ENCODE results near the gene GJD4. TPM values are rescaled to one million over a fixed set of nuclear protein-coding genes. Genes with fewer than 3 reads are reported as not detected.

The GJD4 gene
- total and polyA plus RNA-seq, 4 donors = not detected

DNA sequence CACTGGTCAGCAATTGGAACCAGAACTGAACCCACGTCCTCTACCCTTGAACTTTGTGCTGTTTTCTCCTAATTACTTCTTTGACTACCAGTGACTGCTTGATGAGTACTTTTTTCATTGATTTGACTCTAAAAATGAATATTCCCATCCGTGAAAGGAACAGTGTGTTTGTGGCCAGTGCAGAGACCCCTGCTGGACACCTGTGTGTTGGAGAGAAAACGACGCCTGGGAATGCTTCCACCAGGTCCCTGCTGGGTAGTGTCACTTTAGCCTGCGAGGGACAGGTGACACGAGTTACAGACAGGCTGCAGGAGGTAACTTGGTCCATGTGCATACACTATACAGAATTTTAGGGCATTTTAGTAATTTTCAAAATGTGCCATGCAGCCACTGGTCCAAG lies 6.8 kb upstream of the GJD4 start:
- DNase-seq (ENCODE audit: low spot score) = no peak
- Histone ChIP-seq H3K9me3 (ENCODE audit: control insufficient read depth in 4 of 4, low read length in 3 of 4) (no peaks in the 10 kb centered on the region), H3K27me3 (ENCODE audit: control insufficient read depth in 4 of 4, insufficient read depth in 4 of 4, low read length in 3 of 4) (no peaks in the 10 kb centered on the region), H3K9ac (ENCODE audit: low read depth in 1 of 2, low read length in 2 of 2) (no peak overlapping the region), H3K36me3 (ENCODE audit: control insufficient read depth in 4 of 4, insufficient read depth in 3 of 4, low read depth in 1 of 4, low read length in 3 of 4) (no peaks in the 10 kb centered on the region), H3K4me3 (ENCODE audit: low read depth in 1 of 3, low read length in 3 of 3) (no peak overlapping the region), H3K4me1 (ENCODE audit: control insufficient read depth in 4 of 4, insufficient read depth in 4 of 4, low read length in 3 of 4) (no peaks in the 10 kb centered on the region), H3K27ac (ENCODE audit: low read depth in 1 of 2, low read length in 2 of 2) (no peak overlapping the region)
- TF ChIP-seq NR2F2 (IDR thresholded peaks at IDR 0.05) (no peak), CTCF (IDR thresholded peaks at IDR 0.05; ENCODE audit: low read depth, low read length, missing input control) (peak; percentile 28), RAD21 (IDR thresholded peaks at IDR 0.05) (peak; percentile 53 to 70), TAF1 (conservative IDR thresholded peaks at IDR 0.05) (no peak)
- WGBS = 34% methylated on average over 6 of the region's 6 CpGs

GRCh38 chr10:35600193-35600592 lies 4.9 kb upstream of the GJD4 start:
- no peaks in the 10 kb centered on the region for H3K27me3 ChIP-seq (ENCODE audit: control insufficient read depth in 4 of 4, insufficient read depth in 4 of 4, low read length in 3 of 4)
- WGBS = 67% methylated on average over 2 of the region's 2 CpGs
- no peak for TF ChIP-seq RAD21 (IDR thresholded peaks at IDR 0.05)
- TF ChIP-seq HNF4A (conservative IDR thresholded peaks at IDR 0.05) = no peak
- no peak for TF ChIP-seq YY1 (IDR thresholded peaks at IDR 0.05)
- no peak for TF ChIP-seq EGR1 (IDR thresholded peaks at IDR 0.05; ENCODE audit: low read depth in 2 of 2)
- TF ChIP-seq, protein P1, sequence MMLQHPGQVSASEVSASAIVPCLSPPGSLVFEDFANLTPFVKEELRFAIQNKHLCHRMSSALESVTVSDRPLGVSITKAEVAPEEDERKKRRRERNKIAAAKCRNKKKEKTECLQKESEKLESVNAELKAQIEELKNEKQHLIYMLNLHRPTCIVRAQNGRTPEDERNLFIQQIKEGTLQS (IDR thresholded peaks at IDR 0.05) = no peak
- no peak for TF ChIP-seq FOXA2 (IDR thresholded peaks at IDR 0.05)
- TF ChIP-seq SP1 (IDR thresholded peaks at IDR 0.05) = no peak
- TF ChIP-seq TAF1 (conservative IDR thresholded peaks at IDR 0.05) = no peak
- no peak for TF ChIP-seq RXRA (IDR thresholded peaks at IDR 0.05)
- TF ChIP-seq JUND (IDR thresholded peaks at IDR 0.05) = no peak
- TF ChIP-seq, protein P2, sequence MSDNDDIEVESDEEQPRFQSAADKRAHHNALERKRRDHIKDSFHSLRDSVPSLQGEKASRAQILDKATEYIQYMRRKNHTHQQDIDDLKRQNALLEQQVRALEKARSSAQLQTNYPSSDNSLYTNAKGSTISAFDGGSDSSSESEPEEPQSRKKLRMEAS (IDR thresholded peaks at IDR 0.05) = no peak
- TF ChIP-seq ZBTB33 (IDR thresholded peaks at IDR 0.05) = no peak
- TF ChIP-seq NR2F2 (IDR thresholded peaks at IDR 0.05) = no peak
- no peak for TF ChIP-seq FOXA1 (IDR thresholded peaks at IDR 0.05)
- TF ChIP-seq CTCF (IDR thresholded peaks at IDR 0.05; ENCODE audit: low read depth, low read length, missing input control) = no peak
- no peak for TF ChIP-seq GABPA (IDR thresholded peaks at IDR 0.05 in 1 of 2, conservative IDR thresholded peaks at IDR 0.05 in 1 of 2)
- TF ChIP-seq, protein P3, sequence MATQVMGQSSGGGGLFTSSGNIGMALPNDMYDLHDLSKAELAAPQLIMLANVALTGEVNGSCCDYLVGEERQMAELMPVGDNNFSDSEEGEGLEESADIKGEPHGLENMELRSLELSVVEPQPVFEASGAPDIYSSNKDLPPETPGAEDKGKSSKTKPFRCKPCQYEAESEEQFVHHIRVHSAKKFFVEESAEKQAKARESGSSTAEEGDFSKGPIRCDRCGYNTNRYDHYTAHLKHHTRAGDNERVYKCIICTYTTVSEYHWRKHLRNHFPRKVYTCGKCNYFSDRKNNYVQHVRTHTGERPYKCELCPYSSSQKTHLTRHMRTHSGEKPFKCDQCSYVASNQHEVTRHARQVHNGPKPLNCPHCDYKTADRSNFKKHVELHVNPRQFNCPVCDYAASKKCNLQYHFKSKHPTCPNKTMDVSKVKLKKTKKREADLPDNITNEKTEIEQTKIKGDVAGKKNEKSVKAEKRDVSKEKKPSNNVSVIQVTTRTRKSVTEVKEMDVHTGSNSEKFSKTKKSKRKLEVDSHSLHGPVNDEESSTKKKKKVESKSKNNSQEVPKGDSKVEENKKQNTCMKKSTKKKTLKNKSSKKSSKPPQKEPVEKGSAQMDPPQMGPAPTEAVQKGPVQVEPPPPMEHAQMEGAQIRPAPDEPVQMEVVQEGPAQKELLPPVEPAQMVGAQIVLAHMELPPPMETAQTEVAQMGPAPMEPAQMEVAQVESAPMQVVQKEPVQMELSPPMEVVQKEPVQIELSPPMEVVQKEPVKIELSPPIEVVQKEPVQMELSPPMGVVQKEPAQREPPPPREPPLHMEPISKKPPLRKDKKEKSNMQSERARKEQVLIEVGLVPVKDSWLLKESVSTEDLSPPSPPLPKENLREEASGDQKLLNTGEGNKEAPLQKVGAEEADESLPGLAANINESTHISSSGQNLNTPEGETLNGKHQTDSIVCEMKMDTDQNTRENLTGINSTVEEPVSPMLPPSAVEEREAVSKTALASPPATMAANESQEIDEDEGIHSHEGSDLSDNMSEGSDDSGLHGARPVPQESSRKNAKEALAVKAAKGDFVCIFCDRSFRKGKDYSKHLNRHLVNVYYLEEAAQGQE (IDR thresholded peaks at IDR 0.05) = no peak
- no peak for TF ChIP-seq HNF4G (IDR thresholded peaks at IDR 0.05)
- no peak overlapping the region for H3K9ac ChIP-seq (ENCODE audit: low read depth in 1 of 2, low read length in 2 of 2)
- no peaks in the 10 kb centered on the region for H3K4me1 ChIP-seq (ENCODE audit: control insufficient read depth in 4 of 4, insufficient read depth in 4 of 4, low read length in 3 of 4)
- H3K27ac ChIP-seq (ENCODE audit: low read depth in 1 of 2, low read length in 2 of 2) = no peak overlapping the region
- H3K9me3 ChIP-seq (ENCODE audit: control insufficient read depth in 4 of 4, low read length in 3 of 4) = no peaks in the 10 kb centered on the region
- no peak overlapping the region for H3K4me3 ChIP-seq (ENCODE audit: low read depth in 1 of 3, low read length in 3 of 3)
- H3K36me3 ChIP-seq (ENCODE audit: control insufficient read depth in 4 of 4, insufficient read depth in 3 of 4, low read depth in 1 of 4, low read length in 3 of 4) = no peaks in the 10 kb centered on the region
- no peak for DNase-seq (ENCODE audit: low spot score)
